Hepatocyte (in vitro differentiated cells): ENCODE data around the gene MYO1E. TPM values are rescaled to one million over a fixed set of nuclear protein-coding genes. Genes with fewer than 3 reads are reported as not detected.

Experiments used
- DNase-seq: peaks from one replicate; pipeline ENCODE4 v3.0.0-alpha.2; 2016; ENCODE audit warnings: low spot score
- H2AFZ ChIP-seq: fragments of 200-600 bp; sonication (generic); 2 replicates; pipeline ENCODE4 v1.6.0; 2016; ENCODE audit warnings: antibody characterized with exemption, mild to moderate bottlenecking
- H3K27ac ChIP-seq: fragments of 200-600 bp; sonication (generic); 2 replicates; pipeline ENCODE4 v1.5.1; 2016; ENCODE audit warnings: mild to moderate bottlenecking
- H3K27me3 ChIP-seq: fragments of 200-600 bp; sonication (generic); 2 replicates; pipeline ENCODE4 v1.6.1; 2016
- H3K36me3 ChIP-seq: fragments of 200-600 bp; sonication (generic); replicated peaks from 2 replicates; pipeline ENCODE4 v1.5.1; 2016; ENCODE audit warnings: low read depth; ENCODE audit not compliant: insufficient read depth
- H3K4me1 ChIP-seq: fragments of 200-600 bp; sonication (generic); 2 replicates; pipeline ENCODE4 v1.5.1; 2016; ENCODE audit warnings: mild to moderate bottlenecking, moderate library complexity; ENCODE audit not compliant: insufficient read depth
- H3K4me2 ChIP-seq: fragments of 200-600 bp; sonication (generic); 2 replicates; pipeline ENCODE4 v1.6.0; 2016
- H3K4me3 ChIP-seq: fragments of 200-600 bp; sonication (generic); 2 replicates; pipeline ENCODE4 v1.5.1; 2016; ENCODE audit warnings: mild to moderate bottlenecking
- H3K79me2 ChIP-seq: fragments of 200-600 bp; sonication (generic); 2 replicates; pipeline ENCODE4 v1.6.0; 2017; ENCODE audit warnings: mild to moderate bottlenecking
- H3K9me2 ChIP-seq: fragments of 200-600 bp; sonication (generic); replicated peaks from 2 replicates; pipeline ENCODE4 v1.6.0; 2017; ENCODE audit warnings: mild to moderate bottlenecking; ENCODE audit not compliant: insufficient read depth
- H3K9me3 ChIP-seq: fragments of 200-600 bp; sonication (generic); 2 replicates; pipeline ENCODE4 v1.5.1; 2016; ENCODE audit warnings: low read depth, mild to moderate bottlenecking
- H4K20me1 ChIP-seq: fragments of 200-600 bp; sonication (generic); 2 replicates; pipeline ENCODE4 v1.6.0; 2016; ENCODE audit warnings: mild to moderate bottlenecking; ENCODE audit not compliant: insufficient read depth, poor library complexity, severe bottlenecking
- CTCF ChIP-seq: fragments of 200-600 bp; sonication (generic); IDR thresholded peaks from 2 replicates; pipeline ENCODE4 v1.5.1; 2016; ENCODE audit warnings: antibody characterized with exemption, mild to moderate bottlenecking; ENCODE audit not compliant: poor library complexity
- EZH2 ChIP-seq: fragments of 200-600 bp; sonication (generic); IDR thresholded peaks from 2 replicates; pipeline ENCODE4 v1.6.1; 2016; ENCODE audit warnings: antibody characterized with exemption, mild to moderate bottlenecking, borderline replicate concordance
- EZH2phosphoT487 ChIP-seq: fragments of 200-600 bp; sonication (generic); IDR thresholded peaks from one replicate; pipeline ENCODE4 v1.6.1; 2018; ENCODE audit warnings: antibody characterized with exemption, mild to moderate bottlenecking, low read depth, moderate library complexity; ENCODE audit not compliant: unreplicated experiment, severe bottlenecking
- WGBS: methylation state at CpG from one replicate; pipeline ENCODE4 v1.1.6; 2016; ENCODE audit warnings: low lambda C conversion rate; ENCODE audit errors: missing lambda C conversion rate; 5-methylcytosine and 5-hydroxymethylcytosine counted together
- polyA plus RNA-seq: library from polyadenylated mRNA; unstranded; fragments of >200 nt; fragmentation: Nextera tagmentation; extraction: Ambion mirVana; gene quantifications from 2 replicates; pipeline ENCODE4 v1.2.1, GENCODE V29; 2016
- total RNA-seq: library from RNA; depleted of rRNA; stranded (reverse); fragments of >200 nt; gene quantifications from 2 replicates; pipeline ENCODE4 v1.2.3, GENCODE V29; 2014

Gene MYO1E
- total and polyA plus RNA-seq, 2 experiments from 2014 or later: 107 to 111 TPM

GRCh38 chr15:59210186-59210585 is 162.5 kb downstream of the MYO1E start:
- Histone ChIP-seq H3K27ac (no peak overlapping the region), H3K27me3 (no peaks in the 10 kb centered on the region), H2AFZ (no peak overlapping the region), H3K4me2 (no peak overlapping the region), H3K4me3 (no peak overlapping the region), H3K9me3 (no peaks in the 10 kb centered on the region), H3K4me1 (no peaks in the 10 kb centered on the region), H3K79me2 (no peaks in the 10 kb centered on the region), H3K36me3 (no peaks in the 10 kb centered on the region), H4K20me1 (no peaks in the 10 kb centered on the region), H3K9me2 (no peaks in the 10 kb centered on the region)
- DNase-seq: no peak
- WGBS: 91% methylated on average over 2 of the region's 2 CpGs
- no peak for TF ChIP-seq EZH2phosphoT487
- TF ChIP-seq EZH2: no peak
- TF ChIP-seq CTCF: no peak

GRCh38 chr15:59208613-59209249 is 163.9 kb downstream of the MYO1E start:
- H3K27me3 ChIP-seq: no peaks in the 10 kb centered on the region
- H3K9me2 ChIP-seq: no peaks in the 10 kb centered on the region
- no peak for DNase-seq
- H3K4me3 ChIP-seq: no peak overlapping the region
- no peak overlapping the region for H3K4me2 ChIP-seq
- no peaks in the 10 kb centered on the region for H3K9me3 ChIP-seq
- TF ChIP-seq CTCF (no peak), EZH2 (no peak), EZH2phosphoT487 (no peak)
- no peak overlapping the region for H3K27ac ChIP-seq
- no peak overlapping the region for H2AFZ ChIP-seq
- H3K36me3 ChIP-seq: no peaks in the 10 kb centered on the region
- H3K4me1 ChIP-seq: no peaks in the 10 kb centered on the region
- H3K79me2 ChIP-seq: no peaks in the 10 kb centered on the region
- WGBS: 87% methylated on average over 7 of the region's 7 CpGs
- no peaks in the 10 kb centered on the region for H4K20me1 ChIP-seq

- no peak within 1 kb of the TSS for H2AFZ ChIP-seq
- WGBS: 96% methylated on average over 30 of the region's 30 CpGs
- TF ChIP-seq EZH2 (no peak), CTCF (no peak), EZH2phosphoT487 (no peak)
- H3K4me3 ChIP-seq: no peak within 1 kb of the TSS
- DNase-seq: no peak
- no peaks in the 10 kb centered on the region for H3K9me3 ChIP-seq
- H3K4me1 ChIP-seq: no peaks in the 10 kb centered on the region
- no peaks in the 10 kb centered on the region for H3K27me3 ChIP-seq
- no peaks in the 10 kb centered on the region for H3K36me3 ChIP-seq
- no peak within 1 kb of the TSS for H3K27ac ChIP-seq
- no peaks in the 10 kb centered on the region for H4K20me1 ChIP-seq
- H3K4me2 ChIP-seq: no peak within 1 kb of the TSS
- H3K9me2 ChIP-seq: no peaks in the 10 kb centered on the region
- no peaks in the 10 kb centered on the region for H3K79me2 ChIP-seq
Measured at GRCh38 chr15:59206623-59207183, 166.0 kb downstream of the MYO1E start, which contains the start of gene LDHAL6B. Gene LDHAL6B (plus strand): TSS chr15:59206843. CDS start chr15:59206941, 98 bp downstream.
